ENCODE measurements around the gene KIAA0040.
"Not testable (repeated sequence)": the region's sequence is repeated elsewhere in the genome, so short reads cannot be mapped to it uniquely, and the experiment has no call there.

Gene KIAA0040

GRCh38 chr1:175116210-175116798 is 76.3 kb downstream of the KIAA0040 start:
- Histone ChIP-seq H3K36me3 (ENCODE audit: insufficient read depth, low read length) (no peaks in the 10 kb centered on the region), H3K9me2 (replicated peaks; ENCODE audit: low read depth, low read length) (no peaks in the 10 kb centered on the region), H3K79me2 (ENCODE audit: insufficient read depth, low read length) (no peaks in the 10 kb centered on the region), H3K9me3 (ENCODE audit: insufficient read depth, low read depth, low read length) (peaks cover 4% of the 10 kb centered on the region; the same call in 1 of the 2 replicates), H3K4me2 (ENCODE audit: low read depth, low read length, poor library complexity, severe bottlenecking) (no peak overlapping the region), H3K4me3 (ENCODE audit: low read length, poor library complexity, severe bottlenecking) (no peak overlapping the region), H2AFZ (ENCODE audit: low read length) (no peak overlapping the region), H3K4me1 (ENCODE audit: insufficient read depth, low read length, poor library complexity, severe bottlenecking) (no peaks in the 10 kb centered on the region), H3K9ac (ENCODE audit: low read depth, low read length, poor library complexity, severe bottlenecking) (no peak overlapping the region), H3K27me3 (ENCODE audit: insufficient read depth, low read length, poor library complexity, severe bottlenecking) (no peaks in the 10 kb centered on the region), H4K20me1 (ENCODE audit: insufficient read depth, low read length, poor library complexity, severe bottlenecking) (no peaks in the 10 kb centered on the region), H3F3A (ENCODE audit: low read depth) (no peaks in the 10 kb centered on the region)
- TF ChIP-seq EZH2phosphoT487 (IDR thresholded peaks at IDR 0.05; ENCODE audit: borderline replicate concordance) (no peak), CTCF (conservative IDR thresholded peaks at IDR 0.05; ENCODE audit: low read length) (no peak)

GRCh38 chr1:175114996-175115395 is 77.6 kb downstream of the KIAA0040 start:
- Histone ChIP-seq H2AFZ (ENCODE audit: low read length) (no peak overlapping the region), H3F3A (ENCODE audit: low read depth) (no peaks in the 10 kb centered on the region), H3K9me2 (replicated peaks; ENCODE audit: low read depth, low read length) (no peaks in the 10 kb centered on the region), H3K36me3 (ENCODE audit: insufficient read depth, low read length) (no peaks in the 10 kb centered on the region), H3K4me2 (ENCODE audit: low read depth, low read length, poor library complexity, severe bottlenecking) (no peak overlapping the region), H3K4me3 (ENCODE audit: low read length, poor library complexity, severe bottlenecking) (no peak overlapping the region), H3K9ac (ENCODE audit: low read depth, low read length, poor library complexity, severe bottlenecking) (no peak overlapping the region), H4K20me1 (ENCODE audit: insufficient read depth, low read length, poor library complexity, severe bottlenecking) (no peaks in the 10 kb centered on the region), H3K27me3 (ENCODE audit: insufficient read depth, low read length, poor library complexity, severe bottlenecking) (no peaks in the 10 kb centered on the region), H3K4me1 (ENCODE audit: insufficient read depth, low read length, poor library complexity, severe bottlenecking) (no peaks in the 10 kb centered on the region), H3K9me3 (ENCODE audit: insufficient read depth, low read depth, low read length) (peaks cover 4% of the 10 kb centered on the region; the same call in 1 of the 2 replicates), H3K79me2 (ENCODE audit: insufficient read depth, low read length) (no peaks in the 10 kb centered on the region)
- TF ChIP-seq CTCF (conservative IDR thresholded peaks at IDR 0.05; ENCODE audit: low read length) (no peak), EZH2phosphoT487 (IDR thresholded peaks at IDR 0.05; ENCODE audit: borderline replicate concordance) (no peak)

- H4K20me1 ChIP-seq (ENCODE audit: insufficient read depth, low read length, poor library complexity, severe bottlenecking); H3K9ac ChIP-seq (ENCODE audit: low read depth, low read length, poor library complexity, severe bottlenecking); H3K27me3 ChIP-seq (ENCODE audit: insufficient read depth, low read length, poor library complexity, severe bottlenecking); H2AFZ ChIP-seq (ENCODE audit: low read length); H3K4me2 ChIP-seq (ENCODE audit: low read depth, low read length, poor library complexity, severe bottlenecking); H3K36me3 ChIP-seq (ENCODE audit: insufficient read depth, low read length); H3K9me2 ChIP-seq (replicated peaks; ENCODE audit: low read depth, low read length); H3K79me2 ChIP-seq (ENCODE audit: insufficient read depth, low read length); H3K4me1 ChIP-seq (ENCODE audit: insufficient read depth, low read length, poor library complexity, severe bottlenecking); H3F3A ChIP-seq (ENCODE audit: low read depth); H3K4me3 ChIP-seq (ENCODE audit: low read length, poor library complexity, severe bottlenecking); H3K9me3 ChIP-seq (ENCODE audit: insufficient read depth, low read depth, low read length): not testable (repeated sequence)
Observed at GRCh38 chr1:175108331-175108820, 84.2 kb downstream of the KIAA0040 start.
